Activated CD8-positive, alpha-beta memory T cell treated with anti-CD3 and anti-CD28 coated beads, Interleukin-2, amount 50 U/mL, for 48 hours (primary cell): Measurements from ENCODE around the gene TRAF7.

Experiments
- DNase-seq: peaks from one replicate; pipeline ENCODE4 v3.0.0-alpha.2; 2020

Gene TRAF7

GRCh38 chr16:2205104-2205966 is 49.8 kb downstream of the TRAF7 start, which contains the start of gene MLST8:
TSS of gene MLST8 (plus strand) at chr16:2205454. CDS start at chr16:2206086, 632 bp downstream.
- peak; percentile 95 for DNase-seq

DNA sequence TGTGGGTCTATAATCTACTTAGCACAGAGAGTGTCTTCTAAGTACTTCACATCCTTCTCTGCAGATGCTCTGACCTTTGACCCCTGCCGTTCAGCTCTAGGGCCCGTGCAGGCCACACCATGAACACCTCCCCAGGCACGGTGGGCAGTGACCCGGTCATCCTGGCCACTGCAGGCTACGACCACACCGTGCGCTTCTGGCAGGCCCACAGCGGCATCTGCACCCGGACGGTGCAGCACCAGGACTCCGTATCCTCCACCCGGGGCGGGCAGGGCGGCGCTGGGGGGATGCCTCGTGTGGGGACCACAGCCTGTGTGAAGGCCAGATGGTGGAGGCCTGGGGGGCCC is 50.4 kb downstream of the TRAF7 start:
- no peak for DNase-seq

GRCh38 chr16:2206420-2206779 is 50.8 kb downstream of the TRAF7 start:
- DNase-seq: no peak

DNA sequence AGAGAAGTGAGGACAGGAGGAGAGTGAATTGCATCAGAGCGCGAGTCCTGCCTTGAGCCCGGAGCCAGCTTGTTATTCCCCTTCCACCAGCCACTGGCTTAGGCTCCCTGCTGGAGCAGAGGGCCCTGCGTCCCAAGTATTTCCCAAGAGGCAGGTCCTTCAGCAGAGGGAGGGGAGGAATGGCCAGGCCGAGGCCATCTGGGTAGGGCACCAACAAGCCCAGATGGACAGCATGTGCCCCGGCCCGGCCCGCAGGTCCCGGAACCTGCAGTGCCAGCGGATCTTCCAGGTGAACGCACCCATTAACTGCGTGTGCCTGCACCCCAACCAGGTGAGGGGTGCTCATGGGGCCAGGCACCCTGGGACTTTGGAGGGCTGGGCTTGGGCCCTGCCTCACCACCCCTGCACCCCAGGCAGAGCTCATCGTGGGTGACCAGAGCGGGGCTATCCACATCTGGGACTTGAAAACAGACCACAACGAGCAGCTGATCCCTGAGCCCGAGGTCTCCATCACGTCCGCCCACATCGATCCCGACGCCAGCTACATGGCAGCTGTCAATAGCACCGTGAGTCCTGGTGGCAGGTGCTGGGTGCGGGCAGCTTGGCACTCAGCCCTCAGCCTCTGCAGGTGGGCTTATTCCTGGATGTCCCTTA is 51.3 kb downstream of the TRAF7 start:
- no peak for DNase-seq

DNA sequence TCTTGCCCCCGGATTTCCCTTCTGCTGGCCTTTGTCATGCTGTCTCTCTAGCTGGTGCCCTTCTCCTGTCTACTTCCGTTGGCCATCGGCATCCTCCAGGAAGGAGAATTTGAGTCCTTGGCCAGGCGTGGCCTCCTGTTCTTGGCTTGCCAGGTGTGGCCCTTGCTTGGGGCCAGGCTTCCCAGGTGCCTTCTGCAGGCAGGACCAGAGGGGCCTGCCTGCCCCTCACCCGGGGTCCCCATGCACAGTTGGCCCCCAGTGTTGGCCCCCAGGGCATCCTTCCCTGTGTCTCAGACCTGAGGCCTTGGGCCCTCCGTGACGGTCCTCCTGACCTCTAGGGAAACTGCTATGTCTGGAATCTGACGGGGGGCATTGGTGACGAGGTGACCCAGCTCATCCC is 52.3 kb downstream of the TRAF7 start:
- DNase-seq: no peak

- DNase-seq: no peak
Observed at GRCh38 chr16:2208308-2208707, 52.7 kb downstream of the TRAF7 start.

GRCh38 chr16:2208772-2209171 is 53.2 kb downstream of the TRAF7 start:
- DNase-seq: no peak

DNA sequence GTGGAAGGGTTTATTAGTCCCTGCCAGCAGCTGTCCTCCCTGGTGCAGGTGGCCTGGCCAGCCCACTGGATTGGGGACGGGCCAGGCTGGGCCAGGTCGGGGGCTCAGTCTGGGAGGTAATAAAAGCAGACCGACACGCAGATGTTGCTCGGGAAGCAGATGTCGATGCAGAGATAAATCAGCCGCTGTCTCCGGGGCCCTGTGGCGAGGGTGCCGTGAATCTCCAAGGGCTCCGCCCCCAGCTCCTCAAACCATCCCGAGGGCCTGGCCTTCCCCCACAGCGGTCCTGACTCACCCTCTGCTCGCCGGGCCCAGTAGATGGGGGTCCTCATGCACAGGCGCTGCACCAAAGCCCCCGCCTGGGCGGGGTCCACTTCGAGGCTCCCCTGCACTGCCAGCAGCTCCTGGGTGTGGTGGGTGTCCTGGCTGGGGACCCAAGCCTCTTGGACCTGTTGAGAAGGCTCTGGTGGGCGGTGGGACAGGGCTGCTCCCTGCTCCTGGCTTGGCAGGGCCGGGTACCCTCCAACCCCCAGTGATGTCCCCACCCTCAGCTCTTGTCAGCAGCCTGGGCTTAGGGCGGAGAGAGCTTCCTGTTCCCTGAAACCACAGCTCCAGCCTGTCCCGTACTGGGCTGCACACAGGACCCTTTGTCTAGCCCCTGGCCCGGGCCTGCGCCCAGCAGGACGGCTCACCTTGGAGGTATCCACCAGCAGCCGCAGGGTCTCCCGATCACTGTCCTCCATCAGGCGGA is 53.9 kb downstream of the TRAF7 start:
- DNase-seq: no peak

- DNase-seq: no peak
Observed at GRCh38 chr16:2210009-2210332, 54.4 kb downstream of the TRAF7 start.

GRCh38 chr16:2210386-2211365 is 55.1 kb downstream of the TRAF7 start, which contains the start of gene BRICD5:
TSS of gene BRICD5 (minus strand) at chr16:2210863. CDS start at chr16:2210833, 30 bp downstream.
- DNase-seq: no peak

DNA sequence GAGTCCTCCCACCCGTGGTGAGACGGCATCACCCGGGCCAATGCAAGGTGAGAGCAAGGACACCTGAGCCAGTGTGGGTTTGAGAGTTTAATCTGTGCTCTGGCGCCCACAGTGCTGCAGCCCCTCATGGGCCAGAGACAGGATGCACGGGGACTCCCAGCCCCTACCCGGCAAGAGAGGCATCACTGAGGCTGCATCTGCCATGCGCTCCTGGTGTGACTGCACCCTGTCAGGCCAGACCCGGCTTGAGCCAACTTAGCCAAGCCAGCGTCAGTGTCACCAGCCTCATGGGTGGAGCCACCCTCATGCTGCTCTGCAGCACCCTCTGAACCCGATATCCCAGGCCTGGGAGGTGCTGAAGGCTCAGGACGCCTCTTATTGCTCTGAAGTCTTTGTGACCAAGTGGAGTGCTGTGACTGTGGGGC is 56.4 kb downstream of the TRAF7 start:
- DNase-seq: no peak

- DNase-seq: no peak
Observed at GRCh38 chr16:2212362-2213324, 57.1 kb downstream of the TRAF7 start.

GRCh38 chr16:2213817-2214718 is 58.5 kb downstream of the TRAF7 start:
- DNase-seq: peak; percentile 66

GRCh38 chr16:2214719-2214968 is 59.1 kb downstream of the TRAF7 start, which contains the start of gene PGP:
TSS of gene PGP (minus strand) at chr16:2214840. CDS start at chr16:2214777, 63 bp downstream.
- DNase-seq: no peak

- no peak for DNase-seq
Observed at GRCh38 chr16:2216330-2216729, 60.7 kb downstream of the TRAF7 start.

DNA sequence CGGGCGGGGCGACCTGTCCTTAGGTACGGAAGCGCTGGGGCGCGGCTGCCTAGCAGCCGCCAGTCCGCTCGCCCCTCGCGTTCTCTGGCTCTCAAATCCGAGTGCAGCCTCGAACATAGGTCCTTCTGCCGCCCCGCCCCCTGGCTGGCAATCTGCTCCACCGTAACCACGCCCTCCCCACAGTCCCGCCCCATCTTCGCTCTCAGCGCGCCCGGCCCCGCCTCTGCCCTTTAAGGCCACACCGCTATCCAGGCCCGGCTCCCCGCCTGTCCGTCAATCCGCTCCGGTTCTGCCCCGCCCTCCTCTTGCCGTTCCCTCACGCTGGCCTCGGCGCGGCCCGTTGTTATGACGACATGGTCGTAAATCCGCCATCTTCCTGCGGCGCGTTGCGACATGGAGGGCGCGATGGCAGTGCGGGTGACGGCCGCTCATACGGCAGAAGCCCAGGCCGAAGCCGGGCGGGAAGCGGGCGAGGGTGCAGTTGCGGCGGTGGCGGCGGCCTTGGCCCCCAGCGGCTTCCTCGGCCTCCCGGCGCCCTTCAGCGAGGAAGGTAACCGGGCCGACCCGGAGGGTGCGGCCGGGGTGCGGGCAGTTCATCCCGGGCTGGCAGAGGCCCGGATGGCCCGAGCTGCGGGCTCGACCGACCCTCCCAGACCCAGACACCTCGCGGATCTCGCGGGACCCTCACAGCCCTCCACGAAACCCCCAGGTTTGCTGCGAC is 67.8 kb downstream of the TRAF7 start, which contains the start of gene E4F1:
Gene E4F1, plus strand, starts transcription at position 371 of the 721 bp plus-strand sequence. Its CDS starts 23 bp downstream, at position 394.
- DNase-seq: peak; percentile 99

DNA sequence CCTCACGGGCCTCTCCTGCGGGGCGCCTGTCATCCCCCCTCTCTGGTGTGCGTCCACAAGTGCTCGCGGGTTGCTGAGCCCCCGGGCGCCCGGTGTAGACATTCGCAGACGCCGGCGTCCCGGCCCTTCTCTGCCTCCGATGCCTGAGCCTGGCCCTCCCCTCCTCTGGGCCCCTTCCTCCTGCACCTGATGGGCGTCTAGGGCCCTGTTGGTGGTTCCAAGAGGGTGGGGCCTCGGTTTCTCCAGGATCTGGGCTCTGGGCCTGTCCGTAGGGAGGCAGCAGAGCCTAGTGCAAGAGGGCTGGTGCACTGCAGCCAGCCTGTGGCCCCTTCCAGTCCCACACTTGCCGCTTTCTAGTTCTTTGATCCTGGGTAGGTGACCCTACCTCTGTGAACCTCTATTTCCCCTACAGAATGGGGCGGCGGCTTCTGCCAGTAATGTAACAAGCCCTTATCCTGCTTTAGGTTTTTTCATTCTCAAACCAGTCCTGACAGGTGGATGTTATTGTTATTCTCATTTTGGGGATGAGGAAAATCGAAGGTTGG is 68.4 kb downstream of the TRAF7 start:
- DNase-seq: no peak

DNA sequence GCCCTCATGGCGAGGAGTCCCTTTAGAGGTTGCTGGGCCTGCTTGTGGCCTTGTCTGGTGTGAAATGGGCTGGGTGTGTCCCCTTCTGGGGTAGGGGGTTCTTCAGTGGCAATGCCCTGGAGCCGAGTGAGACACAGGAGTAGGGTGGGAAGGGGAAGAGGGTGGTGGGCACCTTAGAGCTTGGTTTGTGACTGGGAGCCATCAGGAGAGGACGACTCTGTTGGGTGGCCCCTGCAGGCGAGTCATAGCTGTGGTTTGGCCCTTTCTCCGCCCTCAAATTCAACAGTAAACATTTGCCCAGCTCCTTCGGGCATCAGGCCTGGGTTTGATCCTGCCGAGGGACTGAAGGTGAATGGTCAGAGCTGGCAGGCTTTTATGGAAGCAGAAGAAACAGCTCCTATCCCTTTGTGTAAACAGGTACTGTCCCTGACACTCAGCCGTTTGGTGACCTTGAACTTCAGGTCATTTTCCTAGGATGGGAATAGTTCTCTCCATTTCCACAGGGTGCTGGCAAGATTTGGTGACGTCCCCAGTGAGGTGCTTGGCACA is 70.7 kb downstream of the TRAF7 start:
- DNase-seq: no peak

GRCh38 chr16:2226918-2227317 is 71.3 kb downstream of the TRAF7 start:
- DNase-seq: no peak
